ENCODE measurements around the gene LYG1. TPM values are rescaled to one million over a fixed set of nuclear protein-coding genes. Genes with fewer than 3 reads are reported as not detected.

The LYG1 gene
- total and polyA plus RNA-seq, 2 of the 13 experiments (the other 11 are each of a cell fraction or from before 2014, with no cell fraction given): 1.00 to 2.9 TPM

DNA sequence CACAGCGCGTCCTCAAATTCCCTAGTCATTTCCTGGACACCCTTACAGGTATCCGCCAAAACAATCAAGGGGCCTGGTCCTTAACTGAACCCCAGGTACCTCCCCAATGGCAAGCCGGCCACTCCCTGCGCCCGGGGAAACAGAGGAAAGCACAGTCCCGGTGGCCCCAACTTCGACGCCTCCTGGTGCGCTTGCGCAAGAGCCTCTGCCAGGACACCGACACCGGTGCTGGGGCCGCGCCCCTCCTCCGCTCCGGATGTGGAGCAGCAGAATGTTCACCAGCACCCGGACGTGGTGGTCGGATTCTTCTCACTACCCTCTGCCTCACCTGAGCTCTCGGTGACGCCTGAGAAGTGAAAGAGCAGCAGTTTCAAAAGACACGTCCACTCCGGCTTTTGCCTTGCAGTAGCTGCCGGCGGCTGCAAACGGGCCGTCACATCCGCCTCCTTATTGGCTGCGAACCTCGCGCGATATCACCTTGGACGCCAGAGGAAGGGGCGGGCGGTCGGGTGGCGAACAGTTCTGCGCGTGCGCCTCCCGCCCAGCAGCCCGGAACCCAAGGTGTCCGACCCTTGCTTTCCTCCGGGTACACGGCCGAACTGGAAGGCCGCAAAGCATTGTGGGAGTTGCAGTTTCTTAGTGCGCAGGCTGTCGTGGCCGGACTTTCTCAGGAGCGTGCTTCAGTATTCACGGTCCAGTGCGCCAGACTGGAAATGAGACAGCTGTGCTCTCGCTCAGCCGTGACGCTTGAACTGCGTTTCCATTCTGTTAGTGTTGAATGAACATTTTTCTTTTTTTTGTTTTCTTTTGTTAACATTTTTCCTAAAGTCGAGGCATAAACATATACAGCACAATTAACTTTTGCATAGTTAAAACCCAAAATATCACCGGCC, 35.2 kb upstream of the LYG1 start, which contains the start of gene TXNDC9 (continued):
- TF ChIP-seq, protein P1, sequence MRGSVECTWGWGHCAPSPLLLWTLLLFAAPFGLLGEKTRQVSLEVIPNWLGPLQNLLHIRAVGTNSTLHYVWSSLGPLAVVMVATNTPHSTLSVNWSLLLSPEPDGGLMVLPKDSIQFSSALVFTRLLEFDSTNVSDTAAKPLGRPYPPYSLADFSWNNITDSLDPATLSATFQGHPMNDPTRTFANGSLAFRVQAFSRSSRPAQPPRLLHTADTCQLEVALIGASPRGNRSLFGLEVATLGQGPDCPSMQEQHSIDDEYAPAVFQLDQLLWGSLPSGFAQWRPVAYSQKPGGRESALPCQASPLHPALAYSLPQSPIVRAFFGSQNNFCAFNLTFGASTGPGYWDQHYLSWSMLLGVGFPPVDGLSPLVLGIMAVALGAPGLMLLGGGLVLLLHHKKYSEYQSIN (CRISPR knock-in tag; IDR thresholded peaks at IDR 0.05; ENCODE audit: borderline replicate concordance): no peak
- TF ChIP-seq ZNF432 (CRISPR knock-in tag; IDR thresholded peaks at IDR 0.05; ENCODE audit: borderline replicate concordance): no peak
- TF ChIP-seq ZNF570 (CRISPR knock-in tag; IDR thresholded peaks at IDR 0.05; ENCODE audit: borderline replicate concordance): no peak
- TF ChIP-seq, protein P2, sequence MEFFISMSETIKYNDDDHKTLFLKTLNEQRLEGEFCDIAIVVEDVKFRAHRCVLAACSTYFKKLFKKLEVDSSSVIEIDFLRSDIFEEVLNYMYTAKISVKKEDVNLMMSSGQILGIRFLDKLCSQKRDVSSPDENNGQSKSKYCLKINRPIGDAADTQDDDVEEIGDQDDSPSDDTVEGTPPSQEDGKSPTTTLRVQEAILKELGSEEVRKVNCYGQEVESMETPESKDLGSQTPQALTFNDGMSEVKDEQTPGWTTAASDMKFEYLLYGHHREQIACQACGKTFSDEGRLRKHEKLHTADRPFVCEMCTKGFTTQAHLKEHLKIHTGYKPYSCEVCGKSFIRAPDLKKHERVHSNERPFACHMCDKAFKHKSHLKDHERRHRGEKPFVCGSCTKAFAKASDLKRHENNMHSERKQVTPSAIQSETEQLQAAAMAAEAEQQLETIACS (CRISPR knock-in tag; IDR thresholded peaks at IDR 0.05): no peak; the same call in 1 of the 2 replicates
- peak; percentile 84 for TF ChIP-seq SP2 (CRISPR knock-in tag; IDR thresholded peaks at IDR 0.05)
- no peak for TF ChIP-seq ZNF138 (CRISPR knock-in tag; IDR thresholded peaks at IDR 0.05; ENCODE audit: low read depth)
- TF ChIP-seq ZNF629 (CRISPR knock-in tag; conservative IDR thresholded peaks at IDR 0.05): 0 out of 2 replicates have a peak, but pooled peaks have one; percentile 19
- no peak for TF ChIP-seq IKZF1 (IDR thresholded peaks at IDR 0.05)
- no peak for TF ChIP-seq ZNF780A (CRISPR knock-in tag; IDR thresholded peaks at IDR 0.05)
- TF ChIP-seq PAX8 (CRISPR knock-in tag; IDR thresholded peaks at IDR 0.05; ENCODE audit: borderline replicate concordance): 0 out of 2 replicates have a peak, but pooled peaks have one; percentile 71
- 0 out of 2 replicates have a peak, but pooled peaks have one; percentile 81 for TF ChIP-seq MYNN (CRISPR knock-in tag; IDR thresholded peaks at IDR 0.05; ENCODE audit: low read depth)
- TF ChIP-seq, protein P3, sequence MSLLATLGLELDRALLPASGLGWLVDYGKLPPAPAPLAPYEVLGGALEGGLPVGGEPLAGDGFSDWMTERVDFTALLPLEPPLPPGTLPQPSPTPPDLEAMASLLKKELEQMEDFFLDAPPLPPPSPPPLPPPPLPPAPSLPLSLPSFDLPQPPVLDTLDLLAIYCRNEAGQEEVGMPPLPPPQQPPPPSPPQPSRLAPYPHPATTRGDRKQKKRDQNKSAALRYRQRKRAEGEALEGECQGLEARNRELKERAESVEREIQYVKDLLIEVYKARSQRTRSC (CRISPR knock-in tag; IDR thresholded peaks at IDR 0.05; ENCODE audit: low read depth): no peak; the same call in 1 of the 2 replicates
- TF ChIP-seq DPF2 (CRISPR knock-in tag; IDR thresholded peaks at IDR 0.05; ENCODE audit: borderline replicate concordance, low read depth): no peak
- 0 out of 2 replicates have a peak, but pooled peaks have one; percentile 57 for TF ChIP-seq ZNF775 (CRISPR knock-in tag; IDR thresholded peaks at IDR 0.05; ENCODE audit: borderline replicate concordance)
- TF ChIP-seq HOXA9 (CRISPR knock-in tag; IDR thresholded peaks at IDR 0.05; ENCODE audit: borderline replicate concordance): no peak
- no peak; the same call in 1 of the 2 replicates for TF ChIP-seq BRCA1 (CRISPR knock-in tag; IDR thresholded peaks at IDR 0.05)
- TF ChIP-seq, protein P4, sequence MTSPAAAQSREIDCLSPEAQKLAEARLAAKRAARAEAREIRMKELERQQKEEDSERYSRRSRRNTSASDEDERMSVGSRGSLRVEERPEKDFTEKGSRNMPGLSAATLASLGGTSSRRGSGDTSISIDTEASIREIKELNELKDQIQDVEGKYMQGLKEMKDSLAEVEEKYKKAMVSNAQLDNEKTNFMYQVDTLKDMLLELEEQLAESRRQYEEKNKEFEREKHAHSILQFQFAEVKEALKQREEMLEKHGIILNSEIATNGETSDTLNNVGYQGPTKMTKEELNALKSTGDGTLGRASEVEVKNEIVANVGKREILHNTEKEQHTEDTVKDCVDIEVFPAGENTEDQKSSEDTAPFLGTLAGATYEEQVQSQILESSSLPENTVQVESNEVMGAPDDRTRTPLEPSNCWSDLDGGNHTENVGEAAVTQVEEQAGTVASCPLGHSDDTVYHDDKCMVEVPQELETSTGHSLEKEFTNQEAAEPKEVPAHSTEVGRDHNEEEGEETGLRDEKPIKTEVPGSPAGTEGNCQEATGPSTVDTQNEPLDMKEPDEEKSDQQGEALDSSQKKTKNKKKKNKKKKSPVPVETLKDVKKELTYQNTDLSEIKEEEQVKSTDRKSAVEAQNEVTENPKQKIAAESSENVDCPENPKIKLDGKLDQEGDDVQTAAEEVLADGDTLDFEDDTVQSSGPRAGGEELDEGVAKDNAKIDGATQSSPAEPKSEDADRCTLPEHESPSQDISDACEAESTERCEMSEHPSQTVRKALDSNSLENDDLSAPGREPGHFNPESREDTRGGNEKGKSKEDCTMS (CRISPR knock-in tag; conservative IDR thresholded peaks at IDR 0.05): no peak
- TF ChIP-seq ZMYM3 (CRISPR knock-in tag; IDR thresholded peaks at IDR 0.05): peak; percentile 68; the same call in 1 of the 2 replicates
- TF ChIP-seq U2AF1 (optimal IDR thresholded peaks at IDR 0.05; ENCODE audit: low read depth, low read length): no peak
- TF ChIP-seq TAF1 (CRISPR knock-in tag; IDR thresholded peaks at IDR 0.05): peak; percentile 90
- no peak for TF ChIP-seq ZNF468 (CRISPR knock-in tag; IDR thresholded peaks at IDR 0.05)
- TF ChIP-seq, protein P5, sequence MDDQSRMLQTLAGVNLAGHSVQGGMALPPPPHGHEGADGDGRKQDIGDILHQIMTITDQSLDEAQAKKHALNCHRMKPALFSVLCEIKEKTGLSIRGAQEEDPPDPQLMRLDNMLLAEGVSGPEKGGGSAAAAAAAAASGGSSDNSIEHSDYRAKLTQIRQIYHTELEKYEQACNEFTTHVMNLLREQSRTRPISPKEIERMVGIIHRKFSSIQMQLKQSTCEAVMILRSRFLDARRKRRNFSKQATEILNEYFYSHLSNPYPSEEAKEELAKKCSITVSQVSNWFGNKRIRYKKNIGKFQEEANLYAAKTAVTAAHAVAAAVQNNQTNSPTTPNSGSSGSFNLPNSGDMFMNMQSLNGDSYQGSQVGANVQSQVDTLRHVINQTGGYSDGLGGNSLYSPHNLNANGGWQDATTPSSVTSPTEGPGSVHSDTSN (CRISPR knock-in tag; IDR thresholded peaks at IDR 0.05; ENCODE audit: borderline replicate concordance): 0 out of 2 replicates have a peak, but pooled peaks have one; percentile 64
